GM12891 (cell line): ENCODE data around the gene RASSF1.
"Not testable (repeated sequence)": the region's sequence is repeated elsewhere in the genome, so short reads cannot be mapped to it uniquely, and the experiment has no call there.

ENCODE experiments used
- POLR2A ChIP-seq: IDR thresholded peaks from 2 replicates; pipeline ENCODE4 v1.6.1; 2011; ENCODE audit warnings: low read depth, low read length, control low read depth
- POLR2AphosphoS5 ChIP-seq: IDR thresholded peaks from 2 replicates; pipeline ENCODE4 v1.6.1; 2011; ENCODE audit warnings: low read depth, low read length, control low read depth
- TAF1 ChIP-seq: IDR thresholded peaks from 2 replicates; pipeline ENCODE4 v1.6.1; 2011; ENCODE audit warnings: low read depth, low read length, control low read depth

DNA sequence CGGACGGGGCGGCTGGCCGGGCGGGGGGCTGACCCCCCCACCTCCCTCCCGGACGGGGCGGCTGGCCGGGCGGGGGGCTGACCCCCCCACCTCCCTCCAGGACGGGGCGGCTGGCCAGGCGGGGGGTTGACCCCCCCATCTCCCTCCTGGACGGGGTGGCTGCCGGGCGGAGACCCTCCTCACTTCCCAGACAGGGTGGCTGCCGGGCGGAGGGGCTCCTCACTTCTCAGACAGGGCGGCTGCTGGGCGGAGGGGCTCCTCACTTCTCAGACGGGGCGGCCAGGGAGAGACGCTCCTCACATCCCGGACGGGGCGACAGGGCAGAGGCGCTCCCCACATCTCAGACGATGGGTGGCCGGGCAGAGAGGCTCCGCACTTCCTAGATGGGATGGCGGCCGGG lies 28.6 kb downstream of the RASSF1 start:
- not testable (repeated sequence) for TF ChIP-seq POLR2A, TAF1, POLR2AphosphoS5
